Osteoblast (primary cell): ENCODE measurements around the gene CIB1. TPM values are rescaled to one million over a fixed set of nuclear protein-coding genes. Genes with fewer than 3 reads are reported as not detected.
A peak's percentile ranks its signal among the peaks of the same experiment; 100 is the strongest.
"Not testable (repeated sequence)": the region's sequence is repeated elsewhere in the genome, so short reads cannot be mapped to it uniquely, and the experiment has no call there.

Experiments
- DNase-seq: peaks from one replicate; pipeline ENCODE4 v3.0.0; 2011; ENCODE audit warnings: low spot score, mixed read lengths; ENCODE audit not compliant: insufficient read length; ENCODE audit errors: missing footprints
- H2AFZ ChIP-seq: 2 replicates; pipeline ENCODE4 v1.6.0; 2011; ENCODE audit warnings: mild to moderate bottlenecking, low read length
- H3K27ac ChIP-seq: 2 replicates; pipeline ENCODE4 v1.5.1; 2011; ENCODE audit warnings: mild to moderate bottlenecking, low read depth, low read length, moderate library complexity
- H3K27me3 ChIP-seq: 2 replicates; pipeline ENCODE4 v1.6.0; 2012; ENCODE audit warnings: mild to moderate bottlenecking, control low read depth, inconsistent platforms, low read length, moderate library complexity; ENCODE audit not compliant: insufficient read depth
- H3K36me3 ChIP-seq: 2 replicates; pipeline ENCODE4 v1.5.1; 2011; ENCODE audit warnings: mild to moderate bottlenecking, low read length, control low read depth, moderate library complexity; ENCODE audit not compliant: insufficient read depth
- H3K4me1 ChIP-seq: 2 replicates; pipeline ENCODE4 v1.5.1; 2011; ENCODE audit warnings: mild to moderate bottlenecking, low read length, control low read depth, moderate library complexity; ENCODE audit not compliant: insufficient read depth
- H3K4me2 ChIP-seq: 2 replicates; pipeline ENCODE4 v1.6.0; 2011; ENCODE audit warnings: mild to moderate bottlenecking, low read length; ENCODE audit not compliant: insufficient read depth
- H3K4me3 ChIP-seq: fragments of 200-600 bp; sonication (generic); 3 replicates; pipeline ENCODE4 v1.5.1; 2012; ENCODE audit warnings: mild to moderate bottlenecking, low read length, inconsistent platforms; ENCODE audit not compliant: insufficient read depth
- H3K79me2 ChIP-seq: 2 replicates; pipeline ENCODE4 v1.6.0; 2012; ENCODE audit warnings: mild to moderate bottlenecking, low read length, control low read depth, inconsistent platforms; ENCODE audit not compliant: insufficient read depth
- H3K9me3 ChIP-seq: 2 replicates; pipeline ENCODE4 v1.5.1; 2011; ENCODE audit warnings: low read depth, low read length, control low read depth
- H4K20me1 ChIP-seq: 2 replicates; pipeline ENCODE4 v1.6.0; 2012; ENCODE audit warnings: mild to moderate bottlenecking, low read length, control low read depth; ENCODE audit not compliant: insufficient read depth
- CTCF ChIP-seq: IDR thresholded peaks from 2 replicates; pipeline ENCODE4 v1.5.1; 2011; ENCODE audit warnings: mild to moderate bottlenecking, low read depth, low read length, moderate library complexity; ENCODE audit errors: extremely low read depth
- total RNA-seq: library from RNA; depleted of rRNA; stranded (reverse); fragments of >200 nt; gene quantifications from 2 replicates; pipeline ENCODE4 v1.2.3, GENCODE V29; 2012

Gene CIB1
- total RNA-seq, 1 donor = 21.4 TPM

- peak; percentile 96 for DNase-seq
- TF ChIP-seq CTCF = no peak
- Histone ChIP-seq H2AFZ (peak within 1 kb of the TSS; percentile 98), H4K20me1 (peaks cover 21% of the 10 kb centered on the region), H3K4me2 (peak within 1 kb of the TSS; percentile 96), H3K36me3 (peaks cover 21% of the 10 kb centered on the region), H3K4me1 (peaks cover 33% of the 10 kb centered on the region), H3K27ac (peak within 1 kb of the TSS; percentile 93), H3K9me3 (no peaks in the 10 kb centered on the region), H3K27me3 (no peaks in the 10 kb centered on the region), H3K4me3 (peak within 1 kb of the TSS; percentile 95), H3K79me2 (peaks cover 45% of the 10 kb centered on the region)
Observed at GRCh38 chr15:90265271-90266060, 31.7 kb upstream of the CIB1 start, which contains the start of gene NGRN. Gene NGRN (plus strand): TSS chr15:90265672. CDS start chr15:90265713, 41 bp downstream.

GRCh38 chr15:90264671-90265070 is 30.9 kb upstream of the CIB1 start:
- peak; percentile 51 for DNase-seq
- Histone ChIP-seq H3K4me3 (peak overlapping the region; percentile 95), H3K27me3 (no peaks in the 10 kb centered on the region), H3K27ac (peak overlapping the region; percentile 93), H3K4me2 (peak overlapping the region; percentile 96), H2AFZ (peak overlapping the region; percentile 98), H3K79me2 (peaks cover 37% of the 10 kb centered on the region), H3K9me3 (no peaks in the 10 kb centered on the region), H3K4me1 (peaks cover 36% of the 10 kb centered on the region), H4K20me1 (peaks cover 14% of the 10 kb centered on the region), H3K36me3 (peaks cover 14% of the 10 kb centered on the region)
- no peak for TF ChIP-seq CTCF

GRCh38 chr15:90262426-90262825 is 28.7 kb upstream of the CIB1 start:
- TF ChIP-seq CTCF = no peak
- Histone ChIP-seq H4K20me1 (peaks cover 5% of the 10 kb centered on the region), H3K27me3 (no peaks in the 10 kb centered on the region), H3K4me2 (peak overlapping the region; percentile 16), H2AFZ (no peak overlapping the region), H3K4me3 (no peak overlapping the region), H3K9me3 (no peaks in the 10 kb centered on the region), H3K79me2 (peaks cover 19% of the 10 kb centered on the region), H3K36me3 (peaks cover 4% of the 10 kb centered on the region), H3K4me1 (peaks cover 32% of the 10 kb centered on the region), H3K27ac (peak overlapping the region; percentile 27)
- no peak for DNase-seq

- H4K20me1 ChIP-seq = no peaks in the 10 kb centered on the region
- H3K9me3 ChIP-seq = no peaks in the 10 kb centered on the region
- no peak overlapping the region for H2AFZ ChIP-seq
- TF ChIP-seq CTCF = no peak
- H3K27ac ChIP-seq = peak overlapping the region; percentile 27
- no peak overlapping the region for H3K4me3 ChIP-seq
- H3K79me2 ChIP-seq = peaks cover 12% of the 10 kb centered on the region
- H3K4me1 ChIP-seq = peaks cover 26% of the 10 kb centered on the region
- peak; percentile 36 for DNase-seq
- H3K27me3 ChIP-seq = no peaks in the 10 kb centered on the region
- peak overlapping the region; percentile 16 for H3K4me2 ChIP-seq
- H3K36me3 ChIP-seq = no peaks in the 10 kb centered on the region
Observed at GRCh38 chr15:90261811-90262210, 28.1 kb upstream of the CIB1 start.

GRCh38 chr15:90260731-90261130 is 27.0 kb upstream of the CIB1 start:
- not testable (repeated sequence) for H3K4me3 ChIP-seq, H3K27me3 ChIP-seq, H3K4me2 ChIP-seq, H3K79me2 ChIP-seq, H4K20me1 ChIP-seq, H3K27ac ChIP-seq, H3K9me3 ChIP-seq, H3K36me3 ChIP-seq, H2AFZ ChIP-seq, DNase-seq
- peaks cover 23% of the 10 kb centered on the region for H3K4me1 ChIP-seq
